Muscle layer of colon (tissue), 2 donors: Measurements from ENCODE around the gene DMRT2.
A peak's percentile ranks its signal among the peaks of the same experiment; 100 is the strongest.

ENCODE experiments used
- H3K27ac ChIP-seq: one replicate; pipeline ENCODE4 v1.7.0; 2013; ENCODE audit warnings: low read depth, mild to moderate bottlenecking, low read length, moderate library complexity
- H3K27me3 ChIP-seq, 2 donors: one replicate each; pipeline ENCODE4 v1.7.0; 2013; ENCODE audit warnings: low read length in 2 of 2, mild to moderate bottlenecking in 2 of 2; ENCODE audit not compliant: insufficient read depth in 2 of 2, control insufficient read depth in 1 of 2
- H3K36me3 ChIP-seq: one replicate; pipeline ENCODE4 v1.7.0; 2013; ENCODE audit warnings: mild to moderate bottlenecking, low read length; ENCODE audit not compliant: insufficient read depth
- H3K4me1 ChIP-seq: one replicate; pipeline ENCODE4 v1.7.0; 2013; ENCODE audit warnings: mild to moderate bottlenecking, low read length; ENCODE audit not compliant: insufficient read depth
- H3K4me3 ChIP-seq, 2 donors: one replicate each; pipeline ENCODE4 v1.7.0; 2013; ENCODE audit warnings: low read length in 2 of 2, low read depth in 1 of 2, mild to moderate bottlenecking in 1 of 2, moderate library complexity in 1 of 2
- H3K9ac ChIP-seq: one replicate; pipeline ENCODE4 v1.7.0; 2013; ENCODE audit warnings: low read length
- H3K9me3 ChIP-seq: one replicate; pipeline ENCODE4 v1.7.0; 2013; ENCODE audit warnings: mild to moderate bottlenecking, low read length
- donor health status: abdominal sarcoma.
- donor health status: Adenocarcinoma of cecum.

Gene DMRT2

GRCh38 chr9:1048231-1048619, 1.9 kb upstream of the DMRT2 start:
- Histone ChIP-seq H3K4me3 (peak overlapping the region; percentile 29 to 53), H3K9ac (no peak overlapping the region), H3K27me3 (peaks cover 89 to 100% of the 10 kb centered on the region in 2 donors), H3K36me3 (no peaks in the 10 kb centered on the region), H3K4me1 (peaks cover 24% of the 10 kb centered on the region), H3K27ac (no peak overlapping the region), H3K9me3 (no peaks in the 10 kb centered on the region)

- Histone ChIP-seq H3K9ac (no peak overlapping the region), H3K27ac (no peak overlapping the region), H3K36me3 (no peaks in the 10 kb centered on the region), H3K9me3 (peaks cover 3% of the 10 kb centered on the region), H3K4me1 (peaks cover 24% of the 10 kb centered on the region), H3K27me3 (peaks cover 89 to 100% of the 10 kb centered on the region in 2 donors), H3K4me3 (peak overlapping the region in 1 of 2 donors; percentile 53)
These were observed 1.3 kb upstream of the DMRT2 start for GRCh38 chr9:1048811-1049210.

DNA sequence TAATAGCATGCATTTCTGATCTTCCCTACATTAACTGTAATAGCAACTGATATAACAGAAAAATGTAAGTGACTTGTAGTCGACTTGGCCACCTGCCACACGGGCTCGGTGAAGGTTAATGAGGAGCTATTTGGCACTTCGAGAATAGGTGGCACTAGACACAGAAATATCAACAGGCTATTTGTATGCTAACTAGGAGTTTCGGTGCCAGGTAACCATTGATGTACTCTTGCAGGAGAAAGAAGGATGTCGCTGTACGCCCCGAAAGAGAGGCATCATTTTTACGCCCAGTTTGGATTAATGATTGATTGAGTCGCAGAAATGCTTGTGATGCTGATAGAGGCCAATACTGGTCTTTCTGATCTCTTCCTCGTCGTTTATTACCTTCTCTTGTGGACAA, 516 bp upstream of the DMRT2 start:
- Histone ChIP-seq H3K9ac (no peak overlapping the region), H3K27ac (no peak overlapping the region), H3K27me3 (peaks cover 86 to 99% of the 10 kb centered on the region in 2 donors), H3K4me3 (peak overlapping the region in 1 of 2 donors; percentile 20), H3K9me3 (peaks cover 7% of the 10 kb centered on the region), H3K4me1 (peaks cover 24% of the 10 kb centered on the region), H3K36me3 (no peaks in the 10 kb centered on the region)

DNA sequence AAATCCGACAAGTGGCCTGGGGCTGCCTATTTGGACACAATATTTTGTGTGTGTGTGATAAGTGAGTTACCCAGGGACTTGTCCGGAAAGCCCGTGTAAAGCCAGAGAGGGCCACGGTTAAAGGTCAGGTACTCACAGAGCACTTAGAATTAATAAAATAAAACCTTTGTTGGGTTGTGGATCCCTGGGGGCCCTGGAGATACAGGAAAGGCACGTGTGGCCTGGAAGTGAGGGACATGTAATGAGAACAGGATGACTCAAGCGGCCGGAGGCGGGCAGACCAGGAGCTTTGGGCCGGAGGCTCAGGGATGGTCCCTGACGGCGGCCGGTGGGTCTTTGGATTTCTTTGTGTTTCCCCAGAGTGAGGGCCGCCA, 1.0 kb downstream of the DMRT2 start:
- peaks cover 24% of the 10 kb centered on the region for H3K4me1 ChIP-seq
- no peaks in the 10 kb centered on the region for H3K36me3 ChIP-seq
- no peak overlapping the region for H3K9ac ChIP-seq
- no peak overlapping the region for H3K27ac ChIP-seq
- H3K27me3 ChIP-seq: peaks cover 81 to 93% of the 10 kb centered on the region in 2 donors
- H3K4me3 ChIP-seq: no peak overlapping the region
- peaks cover 7% of the 10 kb centered on the region for H3K9me3 ChIP-seq

- no peak overlapping the region for H3K9ac ChIP-seq
- H3K27ac ChIP-seq: no peak overlapping the region
- no peaks in the 10 kb centered on the region for H3K36me3 ChIP-seq
- H3K27me3 ChIP-seq: peaks cover 81 to 92% of the 10 kb centered on the region in 2 donors
- peaks cover 7% of the 10 kb centered on the region for H3K9me3 ChIP-seq
- H3K4me1 ChIP-seq: peaks cover 24% of the 10 kb centered on the region
- peak overlapping the region in 1 of 2 donors; percentile 20 for H3K4me3 ChIP-seq
These were observed 1.6 kb downstream of the DMRT2 start for GRCh38 chr9:1051584-1052275.

GRCh38 chr9:1052365-1053281, 2.5 kb downstream of the DMRT2 start:
- Histone ChIP-seq H3K27ac (no peak overlapping the region), H3K4me1 (peaks cover 17% of the 10 kb centered on the region), H3K9me3 (peaks cover 7% of the 10 kb centered on the region), H3K27me3 (peaks cover 80 to 83% of the 10 kb centered on the region in 2 donors), H3K36me3 (no peaks in the 10 kb centered on the region), H3K9ac (no peak overlapping the region), H3K4me3 (peak overlapping the region in 1 of 2 donors; percentile 20)

GRCh38 chr9:1053282-1053621, 3.1 kb downstream of the DMRT2 start:
- H3K4me1 ChIP-seq: peaks cover 11% of the 10 kb centered on the region

GRCh38 chr9:1053986-1054425, 3.8 kb downstream of the DMRT2 start:
- Histone ChIP-seq H3K27ac (no peak overlapping the region), H3K4me1 (peaks cover 4% of the 10 kb centered on the region), H3K4me3 (no peak overlapping the region), H3K36me3 (no peaks in the 10 kb centered on the region), H3K9ac (no peak overlapping the region), H3K27me3 (peaks cover 66 to 69% of the 10 kb centered on the region in 2 donors), H3K9me3 (peaks cover 7% of the 10 kb centered on the region)

More at GRCh38 chr9:1053282-1053621, 3.1 kb downstream of the DMRT2 start:
- H3K36me3 ChIP-seq: no peaks in the 10 kb centered on the region
- no peak overlapping the region for H3K9ac ChIP-seq
- H3K27ac ChIP-seq: no peak overlapping the region
- peaks cover 74 to 76% of the 10 kb centered on the region in 2 donors for H3K27me3 ChIP-seq
- H3K9me3 ChIP-seq: peaks cover 7% of the 10 kb centered on the region
- H3K4me3 ChIP-seq: no peak overlapping the region

DNA sequence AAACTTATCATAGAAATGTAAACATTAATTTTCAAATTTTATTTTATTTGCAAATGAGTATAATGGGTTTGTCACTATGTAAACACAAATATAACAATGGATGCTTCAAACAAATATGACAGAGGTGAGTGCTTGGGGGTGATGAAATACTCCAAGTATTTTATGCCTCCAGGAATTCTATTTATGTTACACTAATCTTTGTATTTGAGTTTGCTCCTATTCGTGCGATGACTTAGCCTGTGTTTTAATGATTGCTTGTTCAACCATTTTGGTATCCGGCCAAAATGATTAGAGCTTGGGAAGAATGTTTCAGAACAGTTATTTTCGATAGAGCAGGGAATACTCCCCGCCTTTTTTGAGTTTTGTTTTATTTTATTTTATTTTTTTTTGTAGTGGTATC, 5.0 kb downstream of the DMRT2 start:
- H3K9me3 ChIP-seq: peaks cover 7% of the 10 kb centered on the region
- H3K27ac ChIP-seq: no peak overlapping the region
- peaks cover 4% of the 10 kb centered on the region for H3K4me1 ChIP-seq
- no peak overlapping the region for H3K9ac ChIP-seq
- H3K27me3 ChIP-seq: peaks cover 55 to 57% of the 10 kb centered on the region in 2 donors
- H3K36me3 ChIP-seq: no peaks in the 10 kb centered on the region
- no peak overlapping the region for H3K4me3 ChIP-seq

DNA sequence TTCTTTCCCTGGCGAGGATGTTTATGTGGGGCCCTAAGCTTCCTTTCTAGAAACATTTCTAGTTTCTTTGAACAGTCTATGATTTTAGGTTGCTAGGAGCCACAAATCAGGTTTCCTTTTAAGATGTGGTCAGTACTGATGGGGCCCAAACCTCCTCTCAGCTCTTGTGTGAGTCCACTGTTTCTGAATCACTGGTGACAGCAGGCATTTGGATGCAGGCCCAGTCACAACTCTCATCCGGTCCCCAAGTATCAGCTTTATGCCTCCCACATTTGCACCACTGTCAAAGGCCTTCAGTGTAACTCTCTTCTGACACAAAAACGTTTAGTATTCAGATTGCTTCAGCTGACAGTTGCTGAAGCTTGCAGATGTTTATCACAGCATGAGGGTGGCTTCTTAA, 7.8 kb downstream of the DMRT2 start:
- H3K4me1 ChIP-seq: no peaks in the 10 kb centered on the region
- no peaks in the 10 kb centered on the region for H3K36me3 ChIP-seq
- peaks cover 30 to 32% of the 10 kb centered on the region in 2 donors for H3K27me3 ChIP-seq
- H3K9ac ChIP-seq: no peak overlapping the region
- H3K9me3 ChIP-seq: peaks cover 7% of the 10 kb centered on the region
- no peak overlapping the region for H3K27ac ChIP-seq
- no peak overlapping the region for H3K4me3 ChIP-seq

DNA sequence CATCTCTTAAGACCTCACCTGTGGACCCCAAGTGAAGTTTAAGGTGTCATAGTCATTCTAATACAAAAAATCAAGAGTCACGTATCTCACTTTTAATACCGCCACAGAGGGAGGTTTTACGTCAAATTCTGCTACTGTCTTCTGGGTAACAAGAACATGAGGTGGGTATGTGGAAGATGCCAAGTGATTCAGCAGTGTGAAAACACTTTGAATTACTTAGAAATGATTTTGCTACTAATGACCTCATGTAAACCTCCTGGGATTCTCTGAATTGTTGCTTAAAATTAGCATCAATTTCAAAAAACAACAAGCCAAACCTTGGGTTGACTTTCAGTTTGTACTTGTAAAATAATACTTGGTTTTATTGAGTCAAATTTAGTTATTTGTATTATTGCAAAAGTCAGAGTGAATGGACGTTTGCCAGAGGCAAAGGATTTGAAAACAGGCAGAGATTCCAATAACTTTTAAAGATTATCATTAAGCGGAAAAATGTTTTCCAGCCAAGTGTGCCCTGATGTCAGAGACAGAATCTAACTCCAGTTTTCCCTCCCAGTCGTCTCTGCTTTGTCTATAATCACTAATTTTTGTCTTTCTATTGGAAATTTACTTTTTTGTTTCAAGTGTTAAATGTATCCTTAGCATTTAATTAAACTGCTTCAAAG, 8.8 kb downstream of the DMRT2 start:
- Histone ChIP-seq H3K4me3 (no peak overlapping the region), H3K9ac (no peak overlapping the region), H3K9me3 (peaks cover 2% of the 10 kb centered on the region), H3K27me3 (peaks cover 19 to 22% of the 10 kb centered on the region in 2 donors), H3K4me1 (no peaks in the 10 kb centered on the region), H3K27ac (no peak overlapping the region), H3K36me3 (no peaks in the 10 kb centered on the region)
